ENCODE data around the gene AKIP1. TPM values are rescaled to one million over a fixed set of nuclear protein-coding genes. Genes with fewer than 3 reads are reported as not detected.

The AKIP1 gene
- total RNA-seq, 1 donor from 2014 or later, result 22.4 TPM

DNA sequence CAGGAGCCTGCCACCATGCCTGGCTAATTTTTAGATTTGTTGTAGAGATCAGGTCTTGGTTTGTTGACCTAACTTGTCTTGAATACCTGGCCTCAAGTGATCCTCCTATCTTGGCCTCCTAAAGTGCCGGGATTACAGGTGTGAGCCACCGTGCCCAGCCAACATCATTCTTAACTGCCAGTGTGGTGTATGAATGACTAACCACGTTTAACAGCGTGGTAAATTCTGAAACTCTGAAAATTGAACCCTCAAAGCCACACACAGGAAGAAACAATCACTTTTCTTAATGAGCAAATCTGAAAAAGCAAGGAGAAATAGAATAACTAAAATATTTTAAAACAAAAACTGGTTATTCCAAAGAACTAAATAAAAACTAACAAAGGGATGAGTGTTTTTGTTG is 45.9 kb downstream of the AKIP1 start:
- DNase-seq (ENCODE audit: low spot score in 2 of 2) (no peak), FAIRE-seq (no peak)

DNA sequence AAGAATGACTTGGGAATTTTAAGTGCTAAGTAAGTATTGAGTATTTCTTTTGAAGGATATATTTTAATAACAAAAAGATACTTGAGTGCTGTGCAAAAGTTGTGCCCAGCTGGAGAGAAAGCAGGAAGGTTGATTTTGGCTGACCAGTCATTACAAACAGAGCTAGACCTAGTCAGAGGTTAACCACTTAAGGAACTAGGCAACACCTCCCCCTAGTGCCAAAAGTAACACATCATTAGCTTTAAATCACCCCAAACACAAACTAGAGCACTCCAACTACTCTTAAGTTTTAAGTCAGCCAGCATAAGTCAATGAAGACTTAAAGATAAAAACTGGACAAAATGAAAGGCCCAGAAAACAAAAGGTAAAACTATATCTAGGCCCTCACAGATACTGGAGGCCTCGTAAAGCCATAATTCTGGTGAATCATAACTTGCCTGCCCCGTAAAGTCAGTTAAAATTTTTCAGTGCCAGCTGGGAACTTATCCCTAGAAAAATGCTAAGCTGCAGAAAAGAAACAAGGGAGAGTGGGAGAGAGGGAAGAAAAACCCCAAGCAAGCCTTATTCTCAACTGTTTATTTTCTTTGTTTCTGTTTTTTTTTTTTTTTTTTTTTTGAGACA is 48.7 kb downstream of the AKIP1 start:
- DNase-seq (ENCODE audit: low spot score in 2 of 2), result peak; percentile 38 to 64
- no peak for FAIRE-seq

DNA sequence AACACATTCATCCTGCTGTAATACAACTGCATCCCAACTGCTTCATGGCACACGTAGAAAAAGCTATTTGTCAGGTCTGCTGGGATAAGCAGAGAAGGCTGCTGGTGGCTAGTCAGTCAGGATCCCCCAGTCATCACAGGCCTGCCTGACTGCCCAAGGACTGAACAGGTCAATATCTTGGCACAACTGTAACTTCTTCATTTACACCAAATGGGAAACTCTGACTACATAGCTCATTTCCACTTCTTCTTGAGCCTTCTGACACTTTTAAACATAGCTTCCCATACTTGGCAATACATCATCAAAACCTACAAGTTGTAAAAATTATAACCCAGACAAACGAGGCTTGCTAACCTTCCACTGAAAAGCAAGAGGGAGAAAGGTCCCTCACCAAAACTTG is 50.4 kb downstream of the AKIP1 start:
- DNase-seq (ENCODE audit: low spot score in 2 of 2) (no peak), FAIRE-seq (no peak)

DNA sequence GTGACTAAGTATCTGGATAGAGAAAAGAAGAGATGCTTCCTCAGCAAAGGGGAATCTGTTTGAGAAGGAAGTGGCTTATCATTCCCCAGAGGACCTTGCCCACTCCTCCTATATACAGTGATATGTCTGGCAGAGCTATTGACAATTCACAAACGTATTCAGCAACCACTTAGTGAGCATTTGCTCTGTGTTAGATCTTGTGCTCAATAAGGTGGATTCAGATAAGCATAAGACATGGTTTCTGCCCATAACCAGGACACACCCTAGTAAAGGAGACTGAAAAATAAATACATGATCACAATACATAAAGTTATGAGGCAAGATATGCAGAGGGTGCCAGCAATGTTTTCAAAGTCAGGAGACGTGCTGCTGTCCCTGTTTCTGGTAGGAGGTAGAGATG is 51.9 kb downstream of the AKIP1 start:
- no peak for DNase-seq (ENCODE audit: low spot score in 2 of 2)

DNA sequence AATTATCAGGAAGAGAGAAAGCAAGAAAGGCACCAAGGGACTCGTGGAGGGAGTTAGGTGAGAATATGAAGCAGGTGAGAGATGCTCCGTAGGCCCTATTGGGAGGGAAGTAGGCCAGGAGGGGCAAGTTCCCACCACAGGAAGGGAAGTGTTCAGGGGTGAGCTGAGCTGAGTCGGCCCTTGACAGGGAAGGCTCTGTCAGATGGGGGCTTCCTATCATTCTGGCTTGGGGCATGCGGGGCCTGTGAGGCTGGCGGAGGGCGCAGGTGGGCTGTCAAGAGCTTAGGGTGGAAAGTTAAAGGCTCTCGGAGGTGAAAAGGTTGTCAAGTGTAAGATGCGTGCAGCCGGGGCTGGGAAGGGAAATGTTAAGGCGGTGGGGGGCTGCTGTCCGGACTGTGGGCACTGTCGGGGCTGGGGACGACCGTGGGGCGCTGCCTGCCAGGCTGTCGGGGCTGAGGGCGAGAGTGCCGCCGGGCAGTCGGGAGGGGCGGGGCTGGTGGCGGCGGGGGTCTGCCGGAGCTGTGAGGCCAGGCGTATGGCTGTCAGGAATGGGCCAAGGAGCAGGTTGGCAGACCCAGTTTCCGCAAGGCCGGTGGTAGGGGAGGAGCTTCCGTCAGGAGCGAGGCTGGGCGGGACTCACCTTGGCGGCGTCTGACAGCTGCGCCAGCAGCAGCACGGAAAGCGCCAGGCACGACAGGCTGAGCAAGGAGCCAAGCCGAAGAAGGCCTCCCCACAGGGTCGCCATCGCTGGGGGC is 52.8 kb downstream of the AKIP1 start:
- DNase-seq (ENCODE audit: low spot score in 2 of 2) (peak in 1 of 2 donors; percentile 67), FAIRE-seq (no peak)

More for the DNA sequence above, 51.9 kb downstream of the AKIP1 start:
- no peak for FAIRE-seq

DNA sequence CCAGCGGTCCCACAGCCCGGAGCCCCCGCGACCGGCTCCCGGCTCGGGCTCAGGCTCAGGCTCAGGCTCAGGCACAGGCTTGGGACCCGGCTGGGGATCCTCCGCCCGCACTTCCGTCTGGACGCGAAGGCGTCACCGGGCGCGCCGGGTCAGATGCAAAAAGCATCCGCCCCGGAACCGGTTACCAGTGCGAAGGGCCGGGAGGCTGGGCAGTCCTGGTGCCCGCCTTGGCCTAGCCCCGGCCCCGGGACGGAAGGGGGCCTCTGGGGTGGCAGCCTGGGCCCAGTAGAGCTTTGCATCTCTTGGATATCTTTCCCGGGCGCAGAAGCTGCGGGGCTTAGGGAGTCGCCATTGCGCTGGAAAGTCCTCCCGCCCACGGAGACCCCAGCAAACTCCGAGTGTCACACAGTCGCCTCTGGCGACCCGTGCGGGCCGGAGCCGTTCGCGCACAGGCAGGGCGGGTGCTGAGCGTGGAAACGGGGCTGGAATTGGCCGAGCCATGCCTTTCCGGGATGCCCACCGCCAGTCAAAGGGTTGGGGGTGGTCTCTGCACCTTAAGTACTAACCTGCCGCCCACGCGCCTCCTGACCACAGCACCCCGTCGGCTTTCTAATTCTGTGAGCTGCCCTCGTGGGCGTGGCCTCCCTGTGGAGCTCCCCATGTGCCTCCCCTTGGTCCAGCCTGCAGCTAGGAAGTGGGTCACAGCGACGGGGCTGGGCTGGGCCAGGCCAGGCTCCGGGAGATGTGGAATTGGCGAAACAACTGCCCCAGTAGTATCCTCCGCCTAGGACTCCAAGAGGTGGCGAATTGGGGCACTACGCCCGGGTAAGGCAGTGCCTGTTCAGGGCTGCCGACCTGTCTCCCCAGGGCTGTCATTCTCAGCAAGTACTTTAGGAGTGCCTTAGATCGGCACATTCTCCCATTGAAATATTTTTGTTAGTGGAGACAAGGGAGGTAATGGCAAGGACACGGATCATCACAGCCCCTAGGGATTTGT is 53.6 kb downstream of the AKIP1 start, which contains the start of gene TMEM9B:
TMEM9B (minus strand) TSS at position 119 of the 997 bp plus-strand sequence. CDS start 129 bp downstream, outside the sequence.
- FAIRE-seq (no peak), DNase-seq (ENCODE audit: low spot score in 2 of 2) (peak; percentile 79 to 83)

DNA sequence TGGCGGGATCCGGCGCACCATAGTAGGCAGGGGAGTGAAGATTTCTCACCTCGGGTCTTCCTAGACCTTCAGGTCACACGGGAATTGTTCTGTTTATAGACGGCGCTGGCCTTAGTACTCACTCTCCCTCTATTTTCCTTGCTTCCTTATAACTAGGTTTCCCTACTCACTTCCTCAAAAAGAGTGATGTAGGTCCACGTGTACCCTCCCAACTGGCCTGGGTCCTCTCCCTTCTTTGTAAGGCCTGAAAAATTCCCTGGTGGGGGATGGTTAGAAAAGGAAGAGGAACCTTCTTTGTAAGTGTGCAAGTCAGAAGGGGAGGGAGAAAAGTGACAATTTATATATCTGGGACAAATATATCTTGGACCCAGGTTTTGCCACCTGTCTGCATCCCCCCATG is 56.2 kb downstream of the AKIP1 start:
- FAIRE-seq (no peak), DNase-seq (ENCODE audit: low spot score in 2 of 2) (no peak)

Small RNA genes lying within 50 kb of the gene (small RNA-seq; reads per million reads assigned to genes)
- not detected for gene RF00019

Other genes starting within 250 kb of the AKIP1 start
- gene TRIM66, start 228.5 kb upstream of the AKIP1 start, total RNA-seq, result 2.9 TPM
- gene RPL27A, start 228.4 kb upstream of the AKIP1 start, total RNA-seq, result 667 TPM
- gene C11orf16, start 21.8 kb downstream of the AKIP1 start, total RNA-seq, result not detected
- gene ASCL3, start 31.8 kb downstream of the AKIP1 start, total RNA-seq, result not detected
- 65.2 TPM for gene TMEM9B, start 53.3 kb downstream of the AKIP1 start, total RNA-seq
- gene NRIP3, start 92.8 kb downstream of the AKIP1 start, total RNA-seq, result 24.9 TPM
- 2.9 TPM for gene SCUBE2, start 180.4 kb downstream of the AKIP1 start, total RNA-seq